Measurements from ENCODE around the gene THAP3.

Gene THAP3

GRCh38 chr1:6631058-6631457 is 6.4 kb downstream of the THAP3 start:
- Histone ChIP-seq H2AK5ac (ENCODE audit: low read length) (no peak overlapping the region), H3K18ac (ENCODE audit: low read length) (no peak overlapping the region), H3K4me1 (ENCODE audit: control insufficient read depth, low read depth, low read length) (no peaks in the 10 kb centered on the region), H3K36me3 (ENCODE audit: control insufficient read depth, insufficient read depth, low read length) (no peaks in the 10 kb centered on the region), H4K5ac (ENCODE audit: low read length) (no peak overlapping the region), H3K79me1 (ENCODE audit: low read length) (peaks cover 8% of the 10 kb centered on the region), H3K23ac (ENCODE audit: low read length) (no peak overlapping the region), H3K4me3 (ENCODE audit: low read length) (no peak overlapping the region), H3K4ac (ENCODE audit: low read depth, low read length) (no peak overlapping the region), H3K27me3 (ENCODE audit: insufficient read depth, low read length, poor library complexity) (no peaks in the 10 kb centered on the region), H3K9ac (ENCODE audit: low read length) (no peak overlapping the region), H3K4me2 (ENCODE audit: low read length) (no peak overlapping the region), H2BK120ac (ENCODE audit: low read depth, low read length) (no peak overlapping the region), H3K56ac (ENCODE audit: low read length) (no peak overlapping the region), H3K79me2 (ENCODE audit: control insufficient read depth, insufficient read depth, low read length) (peaks cover 2% of the 10 kb centered on the region), H4K8ac (ENCODE audit: low read depth, low read length) (no peak overlapping the region), H3K27ac (ENCODE audit: low read depth, low read length) (no peak overlapping the region), H2BK5ac (ENCODE audit: low read length) (no peak overlapping the region), H2BK15ac (replicated peaks; ENCODE audit: low read depth) (no peak overlapping the region)
- no peak for DNase-seq
- whole genome bisulfite sequencing (ENCODE audit: extremely low coverage, insufficient coverage, low lambda C conversion rate), result no CpG with 5 or more reads among the region's 8 CpGs

DNA sequence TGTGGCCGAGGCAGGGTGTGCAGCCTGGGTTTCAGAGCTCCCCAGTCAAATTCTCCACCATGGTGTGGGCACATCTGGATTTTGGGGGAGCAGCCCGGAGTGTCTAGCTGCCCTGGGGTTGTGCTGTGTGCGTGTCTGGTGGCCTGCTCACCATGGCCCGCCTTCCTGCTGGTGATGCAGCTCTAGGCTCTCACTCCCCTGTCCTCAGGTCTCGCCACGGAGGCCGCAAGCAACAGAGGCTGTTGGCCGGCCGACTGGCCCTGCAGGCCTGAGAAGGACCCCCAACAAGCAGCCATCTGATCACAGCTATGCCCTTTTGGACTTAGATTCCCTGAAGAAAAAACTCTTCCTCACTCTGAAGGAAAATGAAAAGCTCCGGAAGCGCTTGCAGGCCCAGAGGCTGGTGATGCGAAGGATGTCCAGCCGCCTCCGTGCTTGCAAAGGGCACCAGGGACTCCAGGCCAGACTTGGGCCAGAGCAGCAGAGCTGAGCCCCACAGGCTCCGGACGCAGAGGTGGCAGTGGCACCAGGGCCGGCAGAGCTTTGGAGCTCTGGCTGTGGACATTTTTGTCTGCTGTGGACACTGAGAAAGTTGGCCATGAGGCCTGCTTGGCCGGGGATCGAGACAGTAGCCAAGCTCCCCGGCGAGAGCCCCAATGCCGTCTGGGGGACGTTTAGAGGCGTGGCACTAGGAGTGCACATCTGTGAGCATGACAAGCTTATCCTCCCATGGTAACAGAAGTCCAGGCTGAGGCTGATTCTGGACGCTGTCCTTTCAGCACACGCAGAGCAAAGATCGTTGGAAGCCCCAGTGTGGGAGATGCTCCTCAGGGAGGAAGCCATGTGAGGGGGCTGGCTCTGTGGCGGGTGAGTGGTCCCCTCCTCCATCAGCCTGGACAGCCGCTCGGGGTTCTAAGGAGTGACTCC is 8.2 kb downstream of the THAP3 start:
- no peak overlapping the region for H3K9ac ChIP-seq (ENCODE audit: low read length)
- H3K79me2 ChIP-seq (ENCODE audit: control insufficient read depth, insufficient read depth, low read length), result no peaks in the 10 kb centered on the region
- H3K4ac ChIP-seq (ENCODE audit: low read depth, low read length), result no peak overlapping the region
- no peak overlapping the region for H3K4me2 ChIP-seq (ENCODE audit: low read length)
- no CpG with 5 or more reads among the region's 30 CpGs for WGBS (ENCODE audit: extremely low coverage, insufficient coverage, low lambda C conversion rate)
- H4K5ac ChIP-seq (ENCODE audit: low read length), result no peak overlapping the region
- no peak overlapping the region for H2AK5ac ChIP-seq (ENCODE audit: low read length)
- H3K27ac ChIP-seq (ENCODE audit: low read depth, low read length), result no peak overlapping the region
- peaks cover under 1% of the 10 kb centered on the region for H3K79me1 ChIP-seq (ENCODE audit: low read length)
- no peak overlapping the region for H2BK120ac ChIP-seq (ENCODE audit: low read depth, low read length)
- no peak overlapping the region for H4K8ac ChIP-seq (ENCODE audit: low read depth, low read length)
- H2BK5ac ChIP-seq (ENCODE audit: low read length), result no peak overlapping the region
- H3K56ac ChIP-seq (ENCODE audit: low read length), result no peak overlapping the region
- no peak overlapping the region for H3K4me3 ChIP-seq (ENCODE audit: low read length)
- no peaks in the 10 kb centered on the region for H3K4me1 ChIP-seq (ENCODE audit: control insufficient read depth, low read depth, low read length)
- H3K18ac ChIP-seq (ENCODE audit: low read length), result no peak overlapping the region
- no peaks in the 10 kb centered on the region for H3K27me3 ChIP-seq (ENCODE audit: insufficient read depth, low read length, poor library complexity)
- H3K36me3 ChIP-seq (ENCODE audit: control insufficient read depth, insufficient read depth, low read length), result peaks cover 7% of the 10 kb centered on the region
- no peak overlapping the region for H3K23ac ChIP-seq (ENCODE audit: low read length)
- H2BK15ac ChIP-seq (replicated peaks; ENCODE audit: low read depth), result no peak overlapping the region
- no peak for DNase-seq

- H3K4me2 ChIP-seq (ENCODE audit: low read length), result no peak overlapping the region
- no peak overlapping the region for H4K5ac ChIP-seq (ENCODE audit: low read length)
- H3K79me2 ChIP-seq (ENCODE audit: control insufficient read depth, insufficient read depth, low read length), result no peaks in the 10 kb centered on the region
- no peaks in the 10 kb centered on the region for H3K4me1 ChIP-seq (ENCODE audit: control insufficient read depth, low read depth, low read length)
- no peak overlapping the region for H2BK15ac ChIP-seq (replicated peaks; ENCODE audit: low read depth)
- H3K4me3 ChIP-seq (ENCODE audit: low read length), result no peak overlapping the region
- no peak overlapping the region for H4K8ac ChIP-seq (ENCODE audit: low read depth, low read length)
- H3K4ac ChIP-seq (ENCODE audit: low read depth, low read length), result no peak overlapping the region
- H3K79me1 ChIP-seq (ENCODE audit: low read length), result no peaks in the 10 kb centered on the region
- H3K27ac ChIP-seq (ENCODE audit: low read depth, low read length), result no peak overlapping the region
- no peak overlapping the region for H3K23ac ChIP-seq (ENCODE audit: low read length)
- peaks cover 11% of the 10 kb centered on the region for H3K36me3 ChIP-seq (ENCODE audit: control insufficient read depth, insufficient read depth, low read length)
- no peak overlapping the region for H2BK5ac ChIP-seq (ENCODE audit: low read length)
- H3K56ac ChIP-seq (ENCODE audit: low read length), result no peak overlapping the region
- H2AK5ac ChIP-seq (ENCODE audit: low read length), result no peak overlapping the region
- no peak overlapping the region for H2BK120ac ChIP-seq (ENCODE audit: low read depth, low read length)
- peak; percentile 56 for DNase-seq
- no CpG with 5 or more reads among the region's 29 CpGs for WGBS (ENCODE audit: extremely low coverage, insufficient coverage, low lambda C conversion rate)
- no peak overlapping the region for H3K18ac ChIP-seq (ENCODE audit: low read length)
- no peak overlapping the region for H3K9ac ChIP-seq (ENCODE audit: low read length)
- no peaks in the 10 kb centered on the region for H3K27me3 ChIP-seq (ENCODE audit: insufficient read depth, low read length, poor library complexity)
Measured at GRCh38 chr1:6634371-6635052, 9.8 kb downstream of the THAP3 start.

- DNase-seq, result no peak
- no peak overlapping the region for H3K4me3 ChIP-seq (ENCODE audit: low read length)
- no CpG with 5 or more reads among the region's 20 CpGs for WGBS (ENCODE audit: extremely low coverage, insufficient coverage, low lambda C conversion rate)
Measured at GRCh38 chr1:6635161-6635909, 10.7 kb downstream of the THAP3 start.

GRCh38 chr1:6635910-6636760 is 11.5 kb downstream of the THAP3 start:
- Histone ChIP-seq H3K27ac (ENCODE audit: low read depth, low read length) (no peak overlapping the region), H2AK5ac (ENCODE audit: low read length) (no peak overlapping the region), H4K8ac (ENCODE audit: low read depth, low read length) (no peak overlapping the region), H3K4me2 (ENCODE audit: low read length) (no peak overlapping the region), H3K4me3 (ENCODE audit: low read length) (no peak overlapping the region), H3K9ac (ENCODE audit: low read length) (no peak overlapping the region), H2BK15ac (replicated peaks; ENCODE audit: low read depth) (no peak overlapping the region), H2BK5ac (ENCODE audit: low read length) (no peak overlapping the region), H3K79me1 (ENCODE audit: low read length) (no peaks in the 10 kb centered on the region), H4K5ac (ENCODE audit: low read length) (no peak overlapping the region), H3K4me1 (ENCODE audit: control insufficient read depth, low read depth, low read length) (no peaks in the 10 kb centered on the region), H3K23ac (ENCODE audit: low read length) (no peak overlapping the region), H3K18ac (ENCODE audit: low read length) (no peak overlapping the region), H3K36me3 (ENCODE audit: control insufficient read depth, insufficient read depth, low read length) (peaks cover 16% of the 10 kb centered on the region), H3K79me2 (ENCODE audit: control insufficient read depth, insufficient read depth, low read length) (no peaks in the 10 kb centered on the region), H3K4ac (ENCODE audit: low read depth, low read length) (no peak overlapping the region), H3K27me3 (ENCODE audit: insufficient read depth, low read length, poor library complexity) (no peaks in the 10 kb centered on the region), H2BK120ac (ENCODE audit: low read depth, low read length) (no peak overlapping the region), H3K56ac (ENCODE audit: low read length) (no peak overlapping the region)
- whole genome bisulfite sequencing (ENCODE audit: extremely low coverage, insufficient coverage, low lambda C conversion rate), result no CpG with 5 or more reads among the region's 16 CpGs
- DNase-seq, result no peak

More at GRCh38 chr1:6635161-6635909, 10.7 kb downstream of the THAP3 start:
- Histone ChIP-seq H3K18ac (ENCODE audit: low read length) (no peak overlapping the region), H2BK5ac (ENCODE audit: low read length) (no peak overlapping the region), H4K5ac (ENCODE audit: low read length) (no peak overlapping the region), H3K79me2 (ENCODE audit: control insufficient read depth, insufficient read depth, low read length) (no peaks in the 10 kb centered on the region), H2AK5ac (ENCODE audit: low read length) (no peak overlapping the region), H4K8ac (ENCODE audit: low read depth, low read length) (no peak overlapping the region), H3K4me2 (ENCODE audit: low read length) (no peak overlapping the region), H3K36me3 (ENCODE audit: control insufficient read depth, insufficient read depth, low read length) (peaks cover 16% of the 10 kb centered on the region), H3K4me1 (ENCODE audit: control insufficient read depth, low read depth, low read length) (no peaks in the 10 kb centered on the region), H3K4ac (ENCODE audit: low read depth, low read length) (no peak overlapping the region), H2BK15ac (replicated peaks; ENCODE audit: low read depth) (no peak overlapping the region), H3K23ac (ENCODE audit: low read length) (no peak overlapping the region), H3K27me3 (ENCODE audit: insufficient read depth, low read length, poor library complexity) (no peaks in the 10 kb centered on the region), H3K27ac (ENCODE audit: low read depth, low read length) (no peak overlapping the region), H3K9ac (ENCODE audit: low read length) (no peak overlapping the region), H3K56ac (ENCODE audit: low read length) (no peak overlapping the region), H2BK120ac (ENCODE audit: low read depth, low read length) (no peak overlapping the region), H3K79me1 (ENCODE audit: low read length) (no peaks in the 10 kb centered on the region)
